Osteocyte (in vitro differentiated cells): ENCODE measurements around the gene OTUD5. TPM values are rescaled to one million over a fixed set of nuclear protein-coding genes. Genes with fewer than 3 reads are reported as not detected.
A peak's percentile ranks its signal among the peaks of the same experiment; 100 is the strongest.

Source experiments
- DNase-seq: peaks from one replicate; pipeline ENCODE4 v3.0.0; 2021; ENCODE audit warnings: mixed read lengths; ENCODE audit not compliant: unreplicated experiment; ENCODE audit errors: extremely low spot score
- H3K27ac Mint-ChIP-seq: one replicate; pipeline ENCODE4 v1.8.0; 2021; ENCODE audit warnings: mild to moderate bottlenecking, mixed read lengths; ENCODE audit not compliant: unreplicated experiment
- H3K27me3 Mint-ChIP-seq: one replicate; pipeline ENCODE4 v1.8.0; 2021; ENCODE audit warnings: mixed read lengths; ENCODE audit not compliant: unreplicated experiment
- H3K36me3 Mint-ChIP-seq: one replicate; pipeline ENCODE4 v1.8.0; 2021; ENCODE audit warnings: mixed read lengths; ENCODE audit not compliant: unreplicated experiment
- H3K4me1 Mint-ChIP-seq: one replicate; pipeline ENCODE4 v1.8.0; 2021; ENCODE audit warnings: mixed read lengths; ENCODE audit not compliant: unreplicated experiment
- H3K4me3 Mint-ChIP-seq: one replicate; pipeline ENCODE4 v1.8.0; 2021; ENCODE audit warnings: mild to moderate bottlenecking, moderate library complexity, mixed read lengths; ENCODE audit not compliant: unreplicated experiment
- H3K9me3 Mint-ChIP-seq: one replicate; pipeline ENCODE4 v1.8.0; 2021; ENCODE audit warnings: mixed read lengths; ENCODE audit not compliant: unreplicated experiment
- total RNA-seq: library from RNA; stranded (reverse); gene quantifications from 2 replicates; pipeline ENCODE4 v1.2.1, GENCODE V29; 2021
- TF ChIP-seq, protein P1 (sequence below): fragments of 200-600 bp; sonication (generic); IDR thresholded peaks from 2 replicates; pipeline ENCODE4 v1.5.0; 2021; ENCODE audit warnings: antibody characterized with exemption, mild to moderate bottlenecking, moderate library complexity

Gene OTUD5
- total RNA-seq, 1 donor from 2014 or later: 57.4 TPM

DNA sequence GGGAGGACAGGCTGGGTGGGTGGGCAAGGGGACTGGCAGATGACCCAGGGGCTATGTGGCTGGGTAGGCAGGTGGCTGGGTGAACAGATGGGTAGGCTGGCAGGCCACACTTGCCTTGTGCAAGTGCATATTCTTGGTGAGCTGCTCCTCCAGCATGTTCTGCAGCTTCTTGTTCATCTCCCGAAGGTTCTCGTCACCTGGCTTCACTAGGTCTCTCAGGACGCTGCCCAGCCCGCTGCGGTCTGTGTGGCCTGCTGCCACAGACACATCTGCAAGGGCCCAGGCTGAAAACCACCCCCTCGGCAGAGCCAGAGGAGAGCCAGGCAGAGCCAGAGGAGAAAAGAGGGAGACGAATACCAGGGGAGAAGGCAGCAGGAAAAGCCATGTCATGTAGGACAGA lies 17.6 kb upstream of the OTUD5 start:
- no peak overlapping the region for H3K27ac Mint-ChIP-seq
- peaks cover 5% of the 10 kb centered on the region for H3K9me3 Mint-ChIP-seq
- TF ChIP-seq, protein P1, sequence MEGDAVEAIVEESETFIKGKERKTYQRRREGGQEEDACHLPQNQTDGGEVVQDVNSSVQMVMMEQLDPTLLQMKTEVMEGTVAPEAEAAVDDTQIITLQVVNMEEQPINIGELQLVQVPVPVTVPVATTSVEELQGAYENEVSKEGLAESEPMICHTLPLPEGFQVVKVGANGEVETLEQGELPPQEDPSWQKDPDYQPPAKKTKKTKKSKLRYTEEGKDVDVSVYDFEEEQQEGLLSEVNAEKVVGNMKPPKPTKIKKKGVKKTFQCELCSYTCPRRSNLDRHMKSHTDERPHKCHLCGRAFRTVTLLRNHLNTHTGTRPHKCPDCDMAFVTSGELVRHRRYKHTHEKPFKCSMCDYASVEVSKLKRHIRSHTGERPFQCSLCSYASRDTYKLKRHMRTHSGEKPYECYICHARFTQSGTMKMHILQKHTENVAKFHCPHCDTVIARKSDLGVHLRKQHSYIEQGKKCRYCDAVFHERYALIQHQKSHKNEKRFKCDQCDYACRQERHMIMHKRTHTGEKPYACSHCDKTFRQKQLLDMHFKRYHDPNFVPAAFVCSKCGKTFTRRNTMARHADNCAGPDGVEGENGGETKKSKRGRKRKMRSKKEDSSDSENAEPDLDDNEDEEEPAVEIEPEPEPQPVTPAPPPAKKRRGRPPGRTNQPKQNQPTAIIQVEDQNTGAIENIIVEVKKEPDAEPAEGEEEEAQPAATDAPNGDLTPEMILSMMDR: no peak
- H3K4me1 Mint-ChIP-seq: peaks cover 10% of the 10 kb centered on the region
- DNase-seq: no peak
- H3K36me3 Mint-ChIP-seq: peaks cover 20% of the 10 kb centered on the region
- H3K27me3 Mint-ChIP-seq: no peaks in the 10 kb centered on the region
- no peak overlapping the region for H3K4me3 Mint-ChIP-seq

DNA sequence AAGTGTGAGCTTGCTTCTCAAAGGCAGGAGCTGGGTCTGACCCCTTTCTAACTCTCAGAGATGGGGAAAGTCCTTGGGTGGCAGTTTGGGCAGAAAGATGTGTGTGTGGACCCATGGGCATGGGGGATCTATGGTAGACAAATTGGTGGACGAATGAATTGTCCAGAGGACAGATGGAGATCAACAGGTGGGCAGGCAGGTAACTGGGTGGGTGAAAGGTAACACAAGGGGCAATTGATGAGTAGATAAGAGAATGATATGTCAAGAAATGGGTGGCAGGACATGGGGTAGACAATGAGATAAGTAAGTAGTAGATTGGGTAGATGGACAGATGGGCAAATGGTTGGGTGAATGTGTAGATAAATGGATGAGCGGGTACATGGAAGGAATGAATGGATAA lies 17.2 kb upstream of the OTUD5 start:
- TF ChIP-seq, protein P1: no peak
- no peak for DNase-seq
- H3K4me3 Mint-ChIP-seq: no peak overlapping the region
- H3K9me3 Mint-ChIP-seq: peaks cover 5% of the 10 kb centered on the region
- peaks cover 20% of the 10 kb centered on the region for H3K36me3 Mint-ChIP-seq
- no peak overlapping the region for H3K27ac Mint-ChIP-seq
- peaks cover 10% of the 10 kb centered on the region for H3K4me1 Mint-ChIP-seq
- no peaks in the 10 kb centered on the region for H3K27me3 Mint-ChIP-seq

DNA sequence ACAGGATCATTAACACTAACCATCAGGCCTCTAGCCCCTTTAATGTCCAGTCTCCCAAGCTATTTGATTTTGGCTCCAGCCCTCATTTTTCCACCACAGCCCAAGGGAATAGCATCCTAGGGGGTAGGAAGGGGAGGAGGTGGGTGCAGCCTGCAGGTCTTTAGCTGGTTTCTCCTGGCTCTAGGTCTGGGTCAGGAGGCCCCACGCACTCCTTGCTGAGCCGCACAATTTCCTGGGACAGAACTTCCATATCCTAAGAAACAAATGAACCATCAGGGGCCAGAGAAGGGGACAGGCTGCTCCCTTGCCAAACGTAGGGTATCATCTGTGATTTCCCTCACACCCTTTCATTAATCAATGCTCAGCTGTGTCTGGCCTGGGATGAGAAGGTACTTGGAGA lies 16.6 kb upstream of the OTUD5 start:
- no peak for DNase-seq
- TF ChIP-seq, protein P1: no peak
- no peak overlapping the region for H3K4me3 Mint-ChIP-seq
- H3K27me3 Mint-ChIP-seq: no peaks in the 10 kb centered on the region
- H3K27ac Mint-ChIP-seq: no peak overlapping the region
- H3K4me1 Mint-ChIP-seq: peaks cover 10% of the 10 kb centered on the region
- H3K36me3 Mint-ChIP-seq: peaks cover 20% of the 10 kb centered on the region
- peaks cover 5% of the 10 kb centered on the region for H3K9me3 Mint-ChIP-seq

DNA sequence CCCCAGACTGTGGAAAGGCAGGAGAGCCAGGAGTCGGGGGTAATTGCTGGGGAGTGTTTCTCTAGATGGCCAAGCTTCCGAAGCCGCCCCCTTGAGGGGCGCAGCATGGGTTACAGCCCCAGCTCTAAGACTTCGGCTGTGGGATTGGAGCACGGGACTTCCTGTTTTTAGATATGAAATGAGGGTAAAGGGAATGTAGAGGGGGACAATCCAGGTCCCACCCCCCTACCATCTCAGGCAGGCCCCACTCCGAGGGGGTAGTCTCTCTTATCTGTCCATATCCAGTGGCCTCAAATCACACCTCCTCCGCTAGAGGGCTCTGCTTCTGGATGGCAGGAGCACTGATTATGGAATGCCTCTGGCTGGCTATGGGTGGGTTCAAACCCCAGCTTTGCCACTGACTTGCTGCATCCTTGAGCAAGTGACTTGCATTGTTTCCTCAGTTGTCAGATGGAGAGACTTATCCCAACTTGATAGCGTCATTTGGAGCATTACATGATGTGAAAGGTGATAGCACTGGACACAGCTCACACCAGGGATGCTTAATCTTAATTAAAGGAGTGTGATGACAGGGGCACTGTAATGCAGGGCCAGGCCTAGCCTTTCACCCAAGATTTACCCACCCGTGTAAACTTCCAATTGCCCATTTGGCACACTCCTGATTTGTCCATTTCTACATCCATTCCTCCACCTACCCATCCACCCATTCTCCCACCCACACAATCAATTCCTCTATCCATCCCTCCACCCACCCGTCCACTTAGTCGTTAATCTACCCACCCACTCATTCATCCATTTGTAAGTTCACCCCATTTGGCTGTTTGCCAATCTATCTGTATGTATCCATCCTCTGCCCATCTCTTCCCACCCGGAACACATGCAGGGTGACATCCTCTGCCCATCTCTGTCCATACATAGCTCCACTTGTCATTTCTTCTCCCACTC lies 15.1 kb upstream of the OTUD5 start:
- no peak for DNase-seq
- H3K9me3 Mint-ChIP-seq: peaks cover 5% of the 10 kb centered on the region
- peaks cover 13% of the 10 kb centered on the region for H3K4me1 Mint-ChIP-seq
- TF ChIP-seq, protein P1: peak; percentile 55
- H3K4me3 Mint-ChIP-seq: peak overlapping the region; percentile 63
- H3K36me3 Mint-ChIP-seq: peaks cover 10% of the 10 kb centered on the region
- H3K27me3 Mint-ChIP-seq: no peaks in the 10 kb centered on the region
- peak overlapping the region; percentile 63 for H3K27ac Mint-ChIP-seq
